CD4-positive, CD25-positive, alpha-beta regulatory T cell (primary cell): ENCODE results near the gene CENPP. TPM values are rescaled to one million over a fixed set of nuclear protein-coding genes. Genes with fewer than 3 reads are reported as not detected.

Source experiments
- ATAC-seq, 2 donors: fragments of 150-1000 bp; cut with Tn5 transposase; one replicate each; pipeline ENCODE4 v1.10.0; 2021; ENCODE audit warnings: low read depth in 2 of 2, moderate number of reproducible peaks in 2 of 2, moderate library complexity in 1 of 2
- DNase-seq, 3 donors: peaks; one replicate each; pipeline versions ENCODE4 v3.0.0 to v3.0.0-alpha.2; 2012 to 2022; ENCODE audit warnings: mixed read lengths in 1 of 3
- H3K27ac ChIP-seq: one replicate; pipeline ENCODE4 v1.7.0; 2013; ENCODE audit warnings: mild to moderate bottlenecking, low read length; ENCODE audit not compliant: insufficient read depth, poor library complexity, severe bottlenecking
- H3K27me3 ChIP-seq: one replicate; pipeline ENCODE4 v1.7.0; 2013; ENCODE audit warnings: low read length; ENCODE audit not compliant: control insufficient read depth, insufficient read depth
- H3K36me3 ChIP-seq: one replicate; pipeline ENCODE4 v1.7.0; 2013; ENCODE audit warnings: mild to moderate bottlenecking, low read length, moderate library complexity; ENCODE audit not compliant: control insufficient read depth, insufficient read depth
- H3K4me1 ChIP-seq: 2 replicates; pipeline ENCODE4 v1.7.0; 2013; ENCODE audit warnings: mild to moderate bottlenecking, low read length; ENCODE audit not compliant: insufficient read depth, control insufficient read depth, poor library complexity, severe bottlenecking
- H3K4me3 ChIP-seq: one replicate; pipeline ENCODE4 v1.7.0; 2013; ENCODE audit warnings: low read depth, mild to moderate bottlenecking, low read length, moderate library complexity
- H3K9me3 ChIP-seq, 2 experiments: 1 replicate in 1 of 2; 2 replicates in 1 of 2; pipeline ENCODE4 v1.7.0; 2013; ENCODE audit warnings: low read length in 2 of 2, mild to moderate bottlenecking in 1 of 2, moderate library complexity in 1 of 2; ENCODE audit not compliant: control insufficient read depth in 2 of 2
- H3K27ac Mint-ChIP-seq, 3 donors: one replicate each; pipeline ENCODE4 v1.8.0; 2020 to 2022; ENCODE audit warnings: mild to moderate bottlenecking in 3 of 3, mixed read lengths in 3 of 3, moderate library complexity in 2 of 3
- H3K27me3 Mint-ChIP-seq: one replicate; pipeline ENCODE4 v1.8.0; 2022; ENCODE audit warnings: mild to moderate bottlenecking, mixed read lengths
- H3K36me3 Mint-ChIP-seq: one replicate; pipeline ENCODE4 v1.8.0; 2020; ENCODE audit warnings: mixed read lengths
- H3K4me1 Mint-ChIP-seq, 4 donors: one replicate each; pipeline ENCODE4 v1.8.0; 2020 to 2022; ENCODE audit warnings: mixed read lengths in 4 of 4, mild to moderate bottlenecking in 1 of 4
- H3K4me3 Mint-ChIP-seq, 4 donors: one replicate each; pipeline ENCODE4 v1.8.0; 2020 to 2022; ENCODE audit warnings: mild to moderate bottlenecking in 4 of 4, mixed read lengths in 4 of 4, moderate library complexity in 3 of 4
- H3K9me3 Mint-ChIP-seq, 7 donors: one replicate each; pipeline ENCODE4 v1.8.0; 2020 to 2022; ENCODE audit warnings: mixed read lengths in 7 of 7, mild to moderate bottlenecking in 3 of 7, moderate library complexity in 2 of 7
- polyA plus RNA-seq, 4 donors: library from polyadenylated mRNA; unstranded; fragments of 300-500 nt; fragmentation: Illumina TruSeq; gene quantifications; one replicate each; pipeline ENCODE4 v1.2.3, GENCODE V29; 2021
- total RNA-seq: library from RNA; stranded (reverse); gene quantifications from one replicate; pipeline ENCODE4 v1.2.3, GENCODE V29; 2022

Gene CENPP
- total and polyA plus RNA-seq, 5 donors from 2014 or later = 2.7 to 6.1 (median 4.4) TPM

DNA sequence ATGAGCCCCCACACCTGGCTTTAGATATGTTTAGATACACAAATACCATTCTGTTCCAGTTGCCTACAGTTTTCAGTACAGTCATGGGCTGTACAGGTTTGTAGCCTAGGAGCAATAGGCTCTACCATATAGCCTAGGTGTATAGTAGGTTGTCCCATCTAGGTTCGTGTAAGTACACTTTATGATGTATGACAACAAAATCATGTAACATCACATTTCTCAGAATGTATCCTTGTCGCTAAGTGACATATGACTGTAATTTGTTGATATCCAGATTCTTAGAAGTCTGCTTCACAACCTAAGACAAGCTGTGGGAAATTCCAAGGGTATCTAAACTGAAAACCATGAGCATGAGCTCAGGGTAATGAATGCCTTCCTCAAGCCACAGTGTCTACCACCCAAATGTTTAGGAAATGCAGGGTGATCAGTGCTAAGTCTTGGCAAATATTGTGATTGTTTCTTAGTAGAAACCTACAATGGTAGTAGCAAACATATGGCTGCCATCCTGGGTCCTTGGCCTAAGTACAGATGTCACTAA, 201.6 kb downstream of the CENPP start:
- Mint-ChIP-seq H3K27me3 (no peaks in the 10 kb centered on the region), H3K4me3 (no peak overlapping the region), H3K36me3 (no peaks in the 10 kb centered on the region), H3K9me3 (peaks cover 0 to 3% (median 0%) of the 10 kb centered on the region in 7 donors), H3K27ac (no peak overlapping the region), H3K4me1 (no peaks in the 10 kb centered on the region)
- Histone ChIP-seq H3K4me3 (no peak overlapping the region), H3K27ac (no peak overlapping the region), H3K36me3 (no peaks in the 10 kb centered on the region), H3K27me3 (no peaks in the 10 kb centered on the region), H3K9me3 (no peaks in the 10 kb centered on the region), H3K4me1 (no peaks in the 10 kb centered on the region)
- ATAC-seq (no peak), DNase-seq (no peak)

DNA sequence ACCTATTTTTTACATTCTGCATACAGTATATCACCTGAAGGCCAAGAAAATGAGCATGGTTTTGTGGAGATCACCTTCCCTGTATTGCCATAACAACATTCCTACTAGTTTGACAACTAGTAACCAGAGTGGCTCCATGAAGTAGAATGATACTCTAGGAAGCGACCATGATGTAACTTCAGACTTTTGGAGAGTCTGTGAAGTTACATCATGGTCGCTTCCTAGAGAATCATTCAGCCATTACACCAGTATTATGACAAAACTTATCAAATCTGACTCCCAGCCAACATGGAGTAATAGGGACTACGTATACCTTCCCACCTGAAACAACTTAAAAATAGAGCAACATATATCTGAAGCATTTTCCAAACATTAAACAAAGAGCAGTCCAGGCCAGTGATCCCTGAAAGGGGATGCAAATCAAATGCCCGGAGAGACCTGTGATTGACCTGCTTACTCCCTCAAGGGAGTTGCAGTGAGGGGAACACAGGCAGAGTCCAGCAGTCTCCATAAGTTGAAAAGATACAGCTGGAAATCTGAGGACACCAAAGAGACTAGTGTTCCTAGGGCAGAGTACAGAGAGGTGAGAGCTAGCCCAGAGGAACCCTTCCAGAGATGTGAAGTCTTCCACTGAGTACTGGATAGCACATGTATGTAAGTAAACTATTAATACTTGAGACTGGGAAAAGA, 202.2 kb downstream of the CENPP start:
- peaks cover 0 to 5% (median 0%) of the 10 kb centered on the region in 7 donors for H3K9me3 Mint-ChIP-seq
- no peaks in the 10 kb centered on the region for H3K4me1 ChIP-seq
- H3K27me3 Mint-ChIP-seq = no peaks in the 10 kb centered on the region
- H3K27ac Mint-ChIP-seq = peak overlapping the region in 1 of 3 donors; percentile 3
- no peak overlapping the region for H3K4me3 ChIP-seq
- no peaks in the 10 kb centered on the region for H3K27me3 ChIP-seq
- no peak for ATAC-seq
- no peaks in the 10 kb centered on the region for H3K4me1 Mint-ChIP-seq
- H3K36me3 ChIP-seq = no peaks in the 10 kb centered on the region
- DNase-seq = no peak
- no peak overlapping the region for H3K27ac ChIP-seq
- H3K4me3 Mint-ChIP-seq = no peak overlapping the region
- H3K9me3 ChIP-seq = no peaks in the 10 kb centered on the region
- H3K36me3 Mint-ChIP-seq = no peaks in the 10 kb centered on the region

DNA sequence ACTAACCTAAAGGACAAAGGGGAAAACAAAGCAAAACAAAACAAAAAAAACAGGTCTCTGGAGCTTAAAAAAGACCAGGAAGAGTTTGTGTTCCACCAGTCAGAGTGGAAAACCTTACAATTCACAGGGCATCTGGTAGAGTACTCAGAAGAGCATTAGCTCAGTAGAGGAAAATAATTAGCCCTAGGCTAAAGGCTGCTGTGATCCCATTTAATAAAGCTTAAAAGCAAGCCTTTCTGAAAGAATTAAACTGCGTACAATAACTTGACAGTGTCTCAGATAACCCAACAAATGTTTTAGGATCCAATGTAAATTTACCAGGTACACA, 202.7 kb downstream of the CENPP start:
- no peak for DNase-seq
- H3K4me3 ChIP-seq = no peak overlapping the region
- peaks cover 0 to 2% (median 0%) of the 10 kb centered on the region in 4 donors for H3K4me1 Mint-ChIP-seq
- no peaks in the 10 kb centered on the region for H3K36me3 ChIP-seq
- H3K27me3 Mint-ChIP-seq = peaks cover 3% of the 10 kb centered on the region
- H3K4me1 ChIP-seq = no peaks in the 10 kb centered on the region
- H3K36me3 Mint-ChIP-seq = no peaks in the 10 kb centered on the region
- no peak for ATAC-seq
- no peak overlapping the region for H3K27ac ChIP-seq
- no peak overlapping the region for H3K4me3 Mint-ChIP-seq
- peaks cover 0 to 5% (median 1%) of the 10 kb centered on the region in 7 donors for H3K9me3 Mint-ChIP-seq
- no peaks in the 10 kb centered on the region for H3K9me3 ChIP-seq
- H3K27ac Mint-ChIP-seq = no peak overlapping the region
- H3K27me3 ChIP-seq = no peaks in the 10 kb centered on the region

DNA sequence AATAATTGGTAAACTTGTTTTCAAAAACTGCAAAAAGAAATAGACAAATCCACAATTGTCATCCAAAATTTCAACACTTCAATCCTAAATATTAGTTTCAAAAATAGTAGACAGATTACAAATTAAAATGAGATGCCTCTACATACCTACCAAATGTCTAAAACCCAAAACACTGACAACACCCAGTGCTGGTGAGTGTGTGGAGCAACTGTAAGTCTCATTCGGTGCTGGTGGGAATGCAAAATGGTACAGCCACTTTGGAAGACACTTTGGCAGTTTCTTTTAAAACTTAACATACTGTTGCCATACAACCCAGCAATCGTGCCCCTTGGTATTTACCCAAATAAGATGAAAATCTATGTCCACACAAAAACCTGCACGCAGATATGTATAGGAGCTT, 203.4 kb downstream of the CENPP start:
- no peak overlapping the region for H3K27ac Mint-ChIP-seq

DNA sequence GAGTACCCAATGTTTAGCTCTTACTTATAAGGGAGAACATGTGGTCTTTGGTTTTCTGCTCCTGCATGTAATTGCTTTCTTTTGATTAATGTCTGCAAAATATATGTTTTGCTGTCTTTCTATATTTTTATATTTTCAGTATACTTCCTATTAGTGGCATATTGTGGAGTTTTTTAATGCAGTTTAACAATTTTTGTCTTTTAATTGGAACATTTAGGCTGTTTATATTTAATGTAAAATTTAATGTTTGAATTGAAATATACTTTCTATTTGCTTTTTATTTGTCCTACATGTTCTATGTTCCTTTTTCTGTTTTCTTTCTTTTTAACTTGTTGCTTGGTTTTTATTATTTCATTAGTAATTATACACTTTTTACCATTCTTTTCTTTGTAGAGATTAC, 205.1 kb downstream of the CENPP start:
- Histone ChIP-seq H3K27ac (no peak overlapping the region), H3K4me3 (no peak overlapping the region), H3K27me3 (no peaks in the 10 kb centered on the region), H3K4me1 (no peaks in the 10 kb centered on the region), H3K9me3 (no peaks in the 10 kb centered on the region), H3K36me3 (no peaks in the 10 kb centered on the region)
- Mint-ChIP-seq H3K9me3 (peaks cover 0 to 5% (median 1%) of the 10 kb centered on the region in 7 donors), H3K36me3 (no peaks in the 10 kb centered on the region), H3K27me3 (peaks cover 4% of the 10 kb centered on the region), H3K4me1 (peaks cover 2 to 6% (median 4%) of the 10 kb centered on the region in 4 donors), H3K27ac (no peak overlapping the region), H3K4me3 (no peak overlapping the region)
- DNase-seq = no peak
- ATAC-seq = no peak

More for the DNA sequence above, 203.4 kb downstream of the CENPP start:
- Histone ChIP-seq H3K9me3 (no peaks in the 10 kb centered on the region), H3K27ac (no peak overlapping the region), H3K4me1 (no peaks in the 10 kb centered on the region), H3K27me3 (no peaks in the 10 kb centered on the region), H3K4me3 (no peak overlapping the region), H3K36me3 (no peaks in the 10 kb centered on the region)
- Mint-ChIP-seq H3K9me3 (peaks cover 0 to 5% (median 1%) of the 10 kb centered on the region in 7 donors), H3K27me3 (peaks cover 4% of the 10 kb centered on the region), H3K4me3 (no peak overlapping the region), H3K36me3 (no peaks in the 10 kb centered on the region), H3K4me1 (peaks cover 0 to 3% (median 2%) of the 10 kb centered on the region in 4 donors)
- ATAC-seq (no peak), DNase-seq (no peak)

DNA sequence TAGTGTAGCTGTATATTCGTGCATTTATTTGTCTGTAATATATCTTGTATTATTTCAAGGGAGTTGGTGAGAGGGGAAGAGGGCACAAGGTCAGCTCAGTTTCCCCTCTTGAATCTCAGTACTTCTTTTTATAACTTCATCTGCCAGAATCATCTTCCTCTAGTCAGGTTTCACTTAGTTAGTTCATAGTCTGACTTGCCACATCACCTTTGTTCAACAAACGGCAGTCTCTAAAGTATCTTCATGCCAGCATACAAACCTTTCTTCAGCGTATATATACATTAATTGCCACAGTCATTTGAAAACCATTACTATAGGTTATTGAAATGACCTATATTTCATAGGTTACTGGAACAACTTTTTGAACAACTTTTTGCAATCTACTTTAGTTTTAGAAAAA, 208.5 kb downstream of the CENPP start:
- Mint-ChIP-seq H3K36me3 (no peaks in the 10 kb centered on the region), H3K4me1 (peaks cover 2 to 11% (median 4%) of the 10 kb centered on the region in 4 donors), H3K4me3 (no peak overlapping the region), H3K27ac (peak overlapping the region in 2 of 3 donors; percentile 32 to 39), H3K9me3 (peaks cover 0 to 5% (median 1%) of the 10 kb centered on the region in 7 donors), H3K27me3 (peaks cover 4% of the 10 kb centered on the region)
- H3K9me3 ChIP-seq = no peaks in the 10 kb centered on the region
- no peak overlapping the region for H3K27ac ChIP-seq
- H3K4me1 ChIP-seq = no peaks in the 10 kb centered on the region
- ATAC-seq (no peak), DNase-seq (no peak)
- H3K36me3 ChIP-seq = no peaks in the 10 kb centered on the region
- H3K27me3 ChIP-seq = no peaks in the 10 kb centered on the region
- H3K4me3 ChIP-seq = no peak overlapping the region

DNA sequence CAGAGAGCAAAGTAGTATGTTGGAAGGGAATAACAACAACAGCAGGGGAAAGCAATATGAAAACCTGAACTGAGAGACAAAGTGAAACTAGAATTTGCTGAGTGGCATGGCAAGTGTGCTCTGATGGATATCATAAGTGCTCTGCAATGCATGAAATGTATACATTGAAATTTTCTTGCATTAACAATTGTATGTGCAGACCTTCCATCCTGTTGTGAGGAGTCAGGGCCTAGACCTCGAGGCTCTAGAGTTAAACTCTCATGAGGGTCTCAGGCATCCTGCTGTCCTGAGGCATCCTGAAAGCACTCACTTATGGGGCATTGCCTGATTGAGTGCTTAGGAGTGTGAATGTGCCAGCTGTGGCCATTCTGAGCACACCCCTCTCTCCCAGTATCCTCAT, 208.9 kb downstream of the CENPP start:
- Histone ChIP-seq H3K36me3 (no peaks in the 10 kb centered on the region), H3K4me3 (no peak overlapping the region), H3K27me3 (no peaks in the 10 kb centered on the region), H3K9me3 (no peaks in the 10 kb centered on the region), H3K4me1 (no peaks in the 10 kb centered on the region), H3K27ac (no peak overlapping the region)
- peak overlapping the region in 1 of 3 donors; percentile 32 for H3K27ac Mint-ChIP-seq
- DNase-seq = peak in 1 of 3 donors; percentile 21
- H3K36me3 Mint-ChIP-seq = no peaks in the 10 kb centered on the region
- peaks cover 0 to 5% (median 1%) of the 10 kb centered on the region in 7 donors for H3K9me3 Mint-ChIP-seq
- H3K27me3 Mint-ChIP-seq = peaks cover 4% of the 10 kb centered on the region
- no peak overlapping the region for H3K4me3 Mint-ChIP-seq
- no peak for ATAC-seq
- peaks cover 2 to 11% (median 4%) of the 10 kb centered on the region in 4 donors for H3K4me1 Mint-ChIP-seq
